H1 (cell line): ENCODE results near the gene C9. TPM values are rescaled to one million over a fixed set of nuclear protein-coding genes. Genes with fewer than 3 reads are reported as not detected.

Experiments
- BRCA1 ChIP-seq: IDR thresholded peaks from 2 replicates; pipeline ENCODE4 v1.6.1; 2012; ENCODE audit warnings: low read depth, low read length, improper control_type of control experiment
- EGR1 ChIP-seq: IDR thresholded peaks from 2 replicates; pipeline ENCODE4 v1.6.1; 2011; ENCODE audit warnings: low read depth, low read length, borderline replicate concordance
- MAFK ChIP-seq: IDR thresholded peaks from 2 replicates; pipeline ENCODE4 v1.6.1; 2012; ENCODE audit warnings: low read depth, mild to moderate bottlenecking, improper control_type of control experiment, low read length
- NRF1 ChIP-seq: IDR thresholded peaks from 2 replicates; pipeline ENCODE4 v1.6.1; 2011; ENCODE audit warnings: mild to moderate bottlenecking, low read depth, low read length, improper control_type of control experiment
- RBBP5 ChIP-seq: IDR thresholded peaks from 2 replicates; pipeline ENCODE4 v1.7.1; 2012; ENCODE audit warnings: low read depth, mild to moderate bottlenecking, inconsistent platforms, low read length, moderate library complexity, borderline replicate concordance
- ZNF274 ChIP-seq: IDR thresholded peaks from 2 replicates; pipeline ENCODE4 v1.7.0; 2012; ENCODE audit warnings: low read length, borderline replicate concordance; ENCODE audit errors: extremely low read depth
- polyA plus RNA-seq, 7 experiments: library from polyadenylated mRNA; depleted of rRNA in 3 of 7; stranded (reverse) in 5 of 7; unstranded in 2 of 7; fragments of >200 nt in 5 of 7; fragments of 200-250 nt in 2 of 7; gene quantifications; 1 replicate in 5 of 7; 2 replicates in 1 of 7; 4 replicates in 1 of 7; pipeline versions ENCODE4 v1.2.1 to v1.2.3, GENCODE V29; 2011 to 2013; ENCODE audit warnings: missing spikeins in 2 of 7, mixed read lengths in 2 of 7
- total RNA-seq: library from RNA; stranded (reverse); fragmentation: NEBNext Ultra II Directional; extraction: Animal tissue kit (Norgen Biotek cat#: 25700); gene quantifications from 2 replicates; pipeline ENCODE4 v1.2.1, GENCODE V29; 2021

Gene C9
- total and polyA plus RNA-seq, 2 of the 8 experiments (the other 6 are each of a cell fraction or from before 2014, with no cell fraction given) = not detected

DNA sequence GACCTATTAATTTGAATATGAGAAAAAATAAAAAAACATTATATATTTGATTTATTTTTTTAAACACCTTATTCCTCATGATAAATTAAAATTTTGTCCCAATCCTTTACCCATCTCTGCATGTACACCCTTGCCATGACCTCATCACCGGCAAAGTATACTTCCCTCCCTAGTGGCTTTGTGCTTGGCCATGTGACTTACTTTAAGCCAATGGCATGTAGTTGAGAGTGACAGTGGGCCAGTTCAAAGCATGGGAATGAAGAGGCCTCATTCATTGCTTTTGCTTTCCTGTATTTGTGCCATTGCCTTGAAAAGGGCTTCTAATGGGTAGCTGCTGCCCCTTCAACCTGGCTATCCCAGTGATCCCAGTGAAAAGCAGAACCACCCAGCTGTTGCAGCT lies 31.2 kb downstream of the C9 start (continued):
- TF ChIP-seq ZNF274 = no peak
- TF ChIP-seq MAFK = no peak
- TF ChIP-seq EGR1 = no peak
- no peak for TF ChIP-seq NRF1
- no peak for TF ChIP-seq BRCA1
- TF ChIP-seq RBBP5 = no peak
